A549 (cell line): ENCODE results near the gene CACNA1I. TPM values are rescaled to one million over a fixed set of nuclear protein-coding genes. Genes with fewer than 3 reads are reported as not detected.
A peak's percentile ranks its signal among the peaks of the same experiment; 100 is the strongest.

Experiments used
- ATAC-seq, 2 experiments: fragments of 200-7000 bp in 1 of 2; fragments of >200 bp in 1 of 2; cut with Nextera tagmentation in 1 of 2; cut with Tn5 transposase in 1 of 2; 3 replicates each; pipeline versions ENCODE4 v1.8.0 to v1.9.1; 2018 to 2020; ENCODE audit warnings: mild to moderate bottlenecking in 1 of 2, moderate library complexity in 1 of 2
- CTCF ChIA-PET: fragments of 300-600 bp; sonication (Branson Sonifier 250); formaldehyde crosslinking; extraction: SDS; loops from one replicate; lab custom pipeline; 2021; ENCODE audit warnings: antibody characterized with exemption, inconsistent platforms; lab: Yijun Ruan, JAX
- POLR2A ChIA-PET: fragments of 350-600 bp; formaldehyde crosslinking; extraction: SDS; loops from one replicate; lab custom pipeline; 2021; ENCODE audit warnings: antibody characterized with exemption, inconsistent platforms; lab: Yijun Ruan, JAX
- DNase-seq, 2 experiments: peaks; one replicate each; pipeline versions ENCODE4 v3.0.0 to v3.0.0-alpha.2; 2011 to 2016; ENCODE audit warnings: low read depth in 1 of 2, low spot score in 1 of 2
- FAIRE-seq: peaks from 2 replicates; lab custom pipeline; 2011; peaks lifted over from hg19 to GRCh38; lab: Jason Lieb, UNC
- H3K27ac ChIP-seq, 2 experiments: fragments of >200 bp; sonication (Bioruptor Twin); formaldehyde crosslinking; 3 replicates each; pipeline ENCODE4 v1.5.1; 2016 to 2017
- H3K4me1 ChIP-seq: fragments of >200 bp; sonication (Bioruptor Twin); formaldehyde crosslinking; 3 replicates; pipeline ENCODE4 v1.6.1; 2016
- H3K4me2 ChIP-seq: fragments of >200 bp; sonication (Bioruptor Twin); formaldehyde crosslinking; 3 replicates; pipeline ENCODE4 v1.6.1; 2016
- H3K4me3 ChIP-seq: fragments of >200 bp; sonication (Bioruptor Twin); formaldehyde crosslinking; 3 replicates; pipeline ENCODE4 v1.5.1; 2016
- H3K9me3 ChIP-seq: fragments of >200 bp; sonication (Bioruptor Twin); formaldehyde crosslinking; 3 replicates; pipeline ENCODE4 v1.6.1; 2016
- ATOH8 ChIP-seq: fragments of 250-450 bp; sonication (Bioruptor Pico); IDR thresholded peaks from 2 replicates; pipeline ENCODE4 v1.5.0; 2020; ENCODE audit warnings: low read depth, mild to moderate bottlenecking, moderate library complexity
- BHLHE40 ChIP-seq: IDR thresholded peaks from 2 replicates; pipeline ENCODE4 v1.6.1; 2012; ENCODE audit warnings: low read depth, low read length, inconsistent platforms
- CBX2 ChIP-seq: fragments of 200-600 bp; sonication (generic); IDR thresholded peaks from 2 replicates; pipeline ENCODE4 v1.6.1; 2016; ENCODE audit warnings: low read depth, mild to moderate bottlenecking, borderline replicate concordance
- CEBPB ChIP-seq, 2 experiments: fragments of >200 bp in 1 of 2; sonication (Bioruptor Twin) in 1 of 2; formaldehyde crosslinking in 1 of 2; IDR thresholded peaks; 2 replicates each; pipeline ENCODE4 v1.6.1; 2012 to 2016
- FOSB ChIP-seq: fragments of 250-450 bp; sonication (Bioruptor Pico); IDR thresholded peaks from 2 replicates; pipeline ENCODE4 v1.5.0; 2020; ENCODE audit warnings: mild to moderate bottlenecking, moderate library complexity
- FOSL2 ChIP-seq, 2 experiments: fragments of 450-650 bp in 1 of 2; fragments of >200 bp in 1 of 2; sonication (Bioruptor Twin) in 1 of 2; formaldehyde crosslinking; IDR thresholded peaks; 2 replicates each; pipeline versions ENCODE4 v1.5.0 to v1.6.1; 2016 to 2020; ENCODE audit warnings: mild to moderate bottlenecking in 1 of 2, moderate library complexity in 1 of 2
- FOXS1 ChIP-seq: fragments of 250-450 bp; sonication (Bioruptor Pico); IDR thresholded peaks from 2 replicates; pipeline ENCODE4 v1.5.0; 2020; ENCODE audit warnings: mild to moderate bottlenecking, moderate library complexity
- HOXB5 ChIP-seq: fragments of 250-450 bp; sonication (Bioruptor Pico); IDR thresholded peaks from 2 replicates; pipeline ENCODE4 v1.5.0; 2020; ENCODE audit warnings: mild to moderate bottlenecking, moderate library complexity
- JUN ChIP-seq, 2 experiments: fragments of >200 bp; sonication (Bioruptor Twin); formaldehyde crosslinking; IDR thresholded peaks; 2 replicates in 1 of 2; 3 replicates in 1 of 2; pipeline ENCODE4 v1.6.1; 2016 to 2017
- JUNB ChIP-seq: fragments of >200 bp; sonication (Bioruptor Twin); formaldehyde crosslinking; IDR thresholded peaks from 2 replicates; pipeline ENCODE4 v1.6.1; 2016
- MAFK ChIP-seq: fragments of 450-650 bp; IDR thresholded peaks from 2 replicates; pipeline ENCODE4 v1.6.1; 2014; ENCODE audit not compliant: partially characterized antibody
- RARB ChIP-seq: fragments of 250-450 bp; sonication (Bioruptor Pico); IDR thresholded peaks from 2 replicates; pipeline ENCODE4 v1.8.0; 2021; ENCODE audit warnings: mild to moderate bottlenecking, moderate library complexity
- RFX5 ChIP-seq: fragments of 450-650 bp; IDR thresholded peaks from 2 replicates; pipeline ENCODE4 v1.7.1; 2014; ENCODE audit warnings: antibody characterized with exemption, mild to moderate bottlenecking, moderate library complexity
- TFCP2L1 ChIP-seq: fragments of 250-450 bp; sonication (Bioruptor Pico); IDR thresholded peaks from 2 replicates; pipeline ENCODE4 v1.5.0; 2021; ENCODE audit warnings: mild to moderate bottlenecking
- TP53 ChIP-seq: fragments of 250-450 bp; sonication (Bioruptor Pico); IDR thresholded peaks from 2 replicates; pipeline ENCODE4 v1.5.0; 2021; ENCODE audit warnings: mild to moderate bottlenecking, moderate library complexity
- USF2 ChIP-seq: fragments of 450-650 bp; IDR thresholded peaks from 2 replicates; pipeline ENCODE4 v1.6.1; 2014; ENCODE audit warnings: antibody characterized with exemption
- ZFP36 ChIP-seq: fragments of 450-650 bp; IDR thresholded peaks from 2 replicates; pipeline ENCODE4 v1.6.1; 2014; ENCODE audit warnings: borderline replicate concordance; ENCODE audit not compliant: partially characterized antibody
- ZSCAN20 ChIP-seq: fragments of 250-450 bp; sonication (Bioruptor Pico); IDR thresholded peaks from 2 replicates; pipeline ENCODE4 v1.8.0; 2022; ENCODE audit warnings: mild to moderate bottlenecking, moderate library complexity
- WGBS: methylation state at CpG from one replicate; pipeline ENCODE4 v1.1.6; 2017; ENCODE audit errors: missing lambda C conversion rate; 5-methylcytosine and 5-hydroxymethylcytosine counted together
- polyA plus RNA-seq, 4 experiments: library from polyadenylated mRNA; depleted of rRNA in 3 of 4; stranded (reverse); fragments of >200 nt; fragmentation: RNase III in 1 of 4; extraction: RNeasy Plus Mini Kit Qiagen cat#74134 plus additional on column Dnase treatment in 1 of 4; gene quantifications; 2 replicates in 3 of 4; 3 replicates in 1 of 4; pipeline ENCODE4 v1.2.3, GENCODE V29; 2011 to 2017
- TF ChIP-seq, protein P1 (sequence below): fragments of >200 bp; sonication (Bioruptor Twin); formaldehyde crosslinking; IDR thresholded peaks from 3 replicates; pipeline ENCODE4 v1.6.1; 2016
- TF ChIP-seq, protein P2 (sequence below): fragments of >200 bp; sonication (Bioruptor Twin); formaldehyde crosslinking; IDR thresholded peaks from 2 replicates; pipeline ENCODE4 v1.6.1; 2016
- TF ChIP-seq, protein P3 (sequence below): fragments of 200-600 bp; sonication (generic); IDR thresholded peaks from 2 replicates; pipeline ENCODE4 v1.6.1; 2016; ENCODE audit warnings: antibody characterized with exemption, mild to moderate bottlenecking, moderate library complexity
- TF ChIP-seq, protein P4 (sequence below): fragments of 250-450 bp; sonication (Bioruptor Pico); IDR thresholded peaks from 2 replicates; pipeline ENCODE4 v1.5.0; 2021; ENCODE audit warnings: mild to moderate bottlenecking, moderate library complexity, borderline replicate concordance

The CACNA1I gene
- polyA plus RNA-seq, 2 of the 4 experiments (the other 2 are of a cell fraction) = 0.03 to 0.13 TPM

DNA sequence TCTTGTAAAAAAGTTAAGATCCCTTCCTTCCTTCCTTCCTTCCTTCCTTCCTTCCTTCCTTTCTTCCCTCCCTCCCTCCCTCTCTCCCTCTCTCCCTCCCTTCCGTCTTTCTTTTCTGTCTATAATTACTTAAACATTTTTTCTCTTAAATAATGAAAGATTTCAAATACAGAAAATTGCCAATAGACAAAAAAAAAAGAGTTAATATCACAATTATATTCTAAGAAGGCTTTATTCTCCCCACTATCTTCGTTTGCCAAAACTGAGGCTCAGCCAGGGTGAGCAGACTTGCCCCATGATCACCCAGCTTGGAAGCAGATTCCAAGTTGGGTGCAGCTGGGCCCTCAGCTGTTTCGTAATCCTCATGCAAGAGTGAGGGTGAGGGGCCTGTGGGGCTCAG lies 327 bp upstream of the CACNA1I start:
- H3K27ac ChIP-seq = no peak overlapping the region
- 77% methylated on average over 3 of the region's 3 CpGs for WGBS
- CTCF ChIA-PET = interaction anchor here (1.0 kb wide), 1 partner anchor 11 kb away, joined by 5 read pairs; no protein-coding TSS in a partner anchor
- TF ChIP-seq, protein P1, sequence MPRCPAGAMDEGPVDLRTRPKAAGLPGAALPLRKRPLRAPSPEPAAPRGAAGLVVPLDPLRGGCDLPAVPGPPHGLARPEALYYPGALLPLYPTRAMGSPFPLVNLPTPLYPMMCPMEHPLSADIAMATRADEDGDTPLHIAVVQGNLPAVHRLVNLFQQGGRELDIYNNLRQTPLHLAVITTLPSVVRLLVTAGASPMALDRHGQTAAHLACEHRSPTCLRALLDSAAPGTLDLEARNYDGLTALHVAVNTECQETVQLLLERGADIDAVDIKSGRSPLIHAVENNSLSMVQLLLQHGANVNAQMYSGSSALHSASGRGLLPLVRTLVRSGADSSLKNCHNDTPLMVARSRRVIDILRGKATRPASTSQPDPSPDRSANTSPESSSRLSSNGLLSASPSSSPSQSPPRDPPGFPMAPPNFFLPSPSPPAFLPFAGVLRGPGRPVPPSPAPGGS = no peak
- TF ChIP-seq FOXS1 (CRISPR knock-in tag) (no peak), HOXB5 (CRISPR knock-in tag) (no peak), BHLHE40 (no peak), ZSCAN20 (no peak), JUN (IDR thresholded peaks at IDR 0.05) (no peak), FOSB (CRISPR knock-in tag) (no peak)
- TF ChIP-seq, all 56 proteins: peak for 0
- POLR2A ChIA-PET = no interaction called here
- no peak for FAIRE-seq
- Histone ChIP-seq H3K4me2 (no peak overlapping the region), H3K4me3 (no peak overlapping the region), H3K9me3 (no peaks in the 10 kb centered on the region), H3K4me1 (peaks cover 15% of the 10 kb centered on the region)
- ATAC-seq = no peak
- no peak for DNase-seq

GRCh38 chr22:39571538-39571937 lies 985 bp downstream of the CACNA1I start:
- WGBS = 0% methylated on average over 1 of the region's 1 CpG
- CTCF ChIA-PET = no interaction called here

GRCh38 chr22:39574779-39575551 lies 4.4 kb downstream of the CACNA1I start:
- peak; percentile 75 to 87 for ATAC-seq
- 70% methylated on average over 4 of the region's 14 CpGs for WGBS
- no peak for TF ChIP-seq BHLHE40
- no peak for TF ChIP-seq RARB (CRISPR knock-in tag)
- TF ChIP-seq CBX2 = no peak
- TF ChIP-seq TFCP2L1 = no peak
- no peak for TF ChIP-seq FOSB (CRISPR knock-in tag)
- no peak for TF ChIP-seq TP53
- TF ChIP-seq FOSL2 (IDR thresholded peaks at IDR 0.05) = peak; percentile 41; the same call in 1 of the 2 replicates
- peak; percentile 76 for TF ChIP-seq FOSL2 (CRISPR knock-in tag; IDR thresholded peaks at IDR 0.05)
- TF ChIP-seq USF2 = no peak
- 0 out of 2 replicates have a peak, but pooled peaks have one; percentile 44 for TF ChIP-seq JUNB
- TF ChIP-seq, protein P2, sequence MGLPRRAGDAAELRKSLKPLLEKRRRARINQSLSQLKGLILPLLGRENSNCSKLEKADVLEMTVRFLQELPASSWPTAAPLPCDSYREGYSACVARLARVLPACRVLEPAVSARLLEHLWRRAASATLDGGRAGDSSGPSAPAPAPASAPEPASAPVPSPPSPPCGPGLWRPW = no peak
- no peak for TF ChIP-seq FOXS1 (CRISPR knock-in tag)
- peak; percentile 68 for TF ChIP-seq MAFK
- TF ChIP-seq, protein P3, sequence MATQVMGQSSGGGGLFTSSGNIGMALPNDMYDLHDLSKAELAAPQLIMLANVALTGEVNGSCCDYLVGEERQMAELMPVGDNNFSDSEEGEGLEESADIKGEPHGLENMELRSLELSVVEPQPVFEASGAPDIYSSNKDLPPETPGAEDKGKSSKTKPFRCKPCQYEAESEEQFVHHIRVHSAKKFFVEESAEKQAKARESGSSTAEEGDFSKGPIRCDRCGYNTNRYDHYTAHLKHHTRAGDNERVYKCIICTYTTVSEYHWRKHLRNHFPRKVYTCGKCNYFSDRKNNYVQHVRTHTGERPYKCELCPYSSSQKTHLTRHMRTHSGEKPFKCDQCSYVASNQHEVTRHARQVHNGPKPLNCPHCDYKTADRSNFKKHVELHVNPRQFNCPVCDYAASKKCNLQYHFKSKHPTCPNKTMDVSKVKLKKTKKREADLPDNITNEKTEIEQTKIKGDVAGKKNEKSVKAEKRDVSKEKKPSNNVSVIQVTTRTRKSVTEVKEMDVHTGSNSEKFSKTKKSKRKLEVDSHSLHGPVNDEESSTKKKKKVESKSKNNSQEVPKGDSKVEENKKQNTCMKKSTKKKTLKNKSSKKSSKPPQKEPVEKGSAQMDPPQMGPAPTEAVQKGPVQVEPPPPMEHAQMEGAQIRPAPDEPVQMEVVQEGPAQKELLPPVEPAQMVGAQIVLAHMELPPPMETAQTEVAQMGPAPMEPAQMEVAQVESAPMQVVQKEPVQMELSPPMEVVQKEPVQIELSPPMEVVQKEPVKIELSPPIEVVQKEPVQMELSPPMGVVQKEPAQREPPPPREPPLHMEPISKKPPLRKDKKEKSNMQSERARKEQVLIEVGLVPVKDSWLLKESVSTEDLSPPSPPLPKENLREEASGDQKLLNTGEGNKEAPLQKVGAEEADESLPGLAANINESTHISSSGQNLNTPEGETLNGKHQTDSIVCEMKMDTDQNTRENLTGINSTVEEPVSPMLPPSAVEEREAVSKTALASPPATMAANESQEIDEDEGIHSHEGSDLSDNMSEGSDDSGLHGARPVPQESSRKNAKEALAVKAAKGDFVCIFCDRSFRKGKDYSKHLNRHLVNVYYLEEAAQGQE = no peak
- no peak for TF ChIP-seq RFX5
- no peak for TF ChIP-seq CEBPB (IDR thresholded peaks at IDR 0.05)
- TF ChIP-seq, protein P4, sequence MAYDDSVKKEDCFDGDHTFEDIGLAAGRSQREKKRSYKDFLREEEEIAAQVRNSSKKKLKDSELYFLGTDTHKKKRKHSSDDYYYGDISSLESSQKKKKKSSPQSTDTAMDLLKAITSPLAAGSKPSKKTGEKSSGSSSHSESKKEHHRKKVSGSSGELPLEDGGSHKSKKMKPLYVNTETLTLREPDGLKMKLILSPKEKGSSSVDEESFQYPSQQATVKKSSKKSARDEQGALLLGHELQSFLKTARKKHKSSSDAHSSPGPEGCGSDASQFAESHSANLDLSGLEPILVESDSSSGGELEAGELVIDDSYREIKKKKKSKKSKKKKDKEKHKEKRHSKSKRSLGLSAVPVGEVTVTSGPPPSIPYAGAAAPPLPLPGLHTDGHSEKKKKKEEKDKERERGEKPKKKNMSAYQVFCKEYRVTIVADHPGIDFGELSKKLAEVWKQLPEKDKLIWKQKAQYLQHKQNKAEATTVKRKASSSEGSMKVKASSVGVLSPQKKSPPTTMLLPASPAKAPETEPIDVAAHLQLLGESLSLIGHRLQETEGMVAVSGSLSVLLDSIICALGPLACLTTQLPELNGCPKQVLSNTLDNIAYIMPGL (CRISPR knock-in tag) = no peak

More at GRCh38 chr22:39571538-39571937, 985 bp downstream of the CACNA1I start:
- TF ChIP-seq ATOH8 (CRISPR knock-in tag) (no peak), ZFP36 (peak; percentile 65)
- TF ChIP-seq, all 56 proteins: peak for 1
- H3K9me3 ChIP-seq = no peaks in the 10 kb centered on the region
- no peak for FAIRE-seq
- H3K4me2 ChIP-seq = no peak overlapping the region
- POLR2A ChIA-PET = no interaction called here
- no peak for DNase-seq
- H3K27ac ChIP-seq = no peak overlapping the region; a peak in 1 of 6 replicates
- H3K4me1 ChIP-seq = peaks cover 18% of the 10 kb centered on the region
- no peak for ATAC-seq
- no peak overlapping the region for H3K4me3 ChIP-seq

More at GRCh38 chr22:39574779-39575551, 4.4 kb downstream of the CACNA1I start:
- ChIA-PET CTCF (interaction anchor here (0.6 to 3.1 kb wide), 6 partner anchors 12 to 765 kb away, joined by 3 to 16 read pairs (median 4); no protein-coding TSS in a partner anchor), POLR2A (interaction anchor here (1.1 to 1.2 kb wide), 2 partner anchors 18 to 55 kb away, joined by 3 to 5 read pairs; partner anchors contain the start of gene ATF4)
- H3K9me3 ChIP-seq = no peaks in the 10 kb centered on the region
- DNase-seq (peak; percentile 54 to 78), FAIRE-seq (no peak)
- peaks cover 18% of the 10 kb centered on the region for H3K4me1 ChIP-seq
- H3K27ac ChIP-seq = peak overlapping the region; percentile 55 to 80
- peak overlapping the region; percentile 47 for H3K4me2 ChIP-seq
- H3K4me3 ChIP-seq = no peak overlapping the region
